IPS DF 6.9 (cell line): Measurements from ENCODE around the gene KIFBP.
"Not testable (repeated sequence)": the region's sequence is repeated elsewhere in the genome, so short reads cannot be mapped to it uniquely, and the experiment has no call there.

Source experiments
- DNase-seq: peaks from one replicate; pipeline ENCODE4 v3.0.0-alpha.2; 2013; ENCODE audit warnings: low read depth, low spot score
- H3K27ac ChIP-seq: one replicate; pipeline ENCODE4 v1.5.1; 2013; ENCODE audit warnings: low read length, control low read depth
- H3K27me3 ChIP-seq: 2 replicates; pipeline ENCODE4 v1.6.1; 2013; ENCODE audit warnings: mild to moderate bottlenecking, low read length; ENCODE audit not compliant: control insufficient read depth, insufficient read depth
- H3K36me3 ChIP-seq: 2 replicates; pipeline ENCODE4 v1.6.1; 2013; ENCODE audit warnings: low read length; ENCODE audit not compliant: control insufficient read depth, insufficient read depth
- H3K4me1 ChIP-seq: 2 replicates; pipeline ENCODE4 v1.6.1; 2013; ENCODE audit warnings: low read length; ENCODE audit not compliant: control insufficient read depth, insufficient read depth
- H3K4me3 ChIP-seq: 2 replicates; pipeline ENCODE4 v1.5.1; 2013; ENCODE audit warnings: mild to moderate bottlenecking, low read length
- H3K9me3 ChIP-seq: 2 replicates; pipeline ENCODE4 v1.6.1; 2013; ENCODE audit warnings: low read length, inconsistent platforms; ENCODE audit not compliant: control insufficient read depth, insufficient read depth
- WGBS: extraction: QIAGEN DNeasy Blood & Tissue Kit; methylation state at CpG from one replicate; pipeline ENCODE4 v1.1.7; 2013; ENCODE audit warnings: mixed read lengths, missing lambda C conversion rate; ENCODE audit not compliant: insufficient read length, insufficient coverage; 5-methylcytosine and 5-hydroxymethylcytosine counted together

KIFBP gene

DNA sequence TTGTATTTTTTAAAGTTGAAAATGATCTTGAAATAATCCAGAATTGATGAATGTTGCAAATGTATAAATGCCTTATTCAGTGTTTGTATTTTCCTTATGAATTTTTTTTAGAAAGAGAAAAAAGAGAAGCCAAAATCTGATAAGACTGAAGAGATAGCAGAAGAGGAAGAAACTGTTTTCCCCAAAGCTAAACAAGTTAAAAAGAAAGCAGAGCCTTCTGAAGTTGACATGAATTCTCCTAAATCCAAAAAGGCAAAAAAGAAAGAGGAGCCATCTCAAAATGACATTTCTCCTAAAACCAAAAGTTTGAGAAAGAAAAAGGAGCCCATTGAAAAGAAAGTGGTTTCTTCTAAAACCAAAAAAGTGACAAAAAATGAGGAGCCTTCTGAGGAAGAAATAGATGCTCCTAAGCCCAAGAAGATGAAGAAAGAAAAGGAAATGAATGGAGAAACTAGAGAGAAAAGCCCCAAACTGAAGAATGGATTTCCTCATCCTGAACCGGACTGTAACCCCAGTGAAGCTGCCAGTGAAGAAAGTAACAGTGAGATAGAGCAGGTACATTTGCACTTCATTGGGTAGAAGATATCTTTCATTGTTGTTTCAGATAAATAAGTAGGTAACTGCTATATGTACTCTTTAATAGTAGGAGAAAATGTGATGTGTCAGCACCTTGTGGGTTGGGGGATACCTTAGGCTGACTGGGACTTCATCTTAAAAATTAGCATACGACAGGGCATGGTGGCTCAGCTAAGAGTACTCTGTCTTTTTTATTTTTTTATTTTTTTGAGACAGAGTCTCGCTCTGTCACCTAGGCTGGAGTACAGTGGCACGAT is 28.7 kb upstream of the KIFBP start:
- Histone ChIP-seq H3K4me3 (no peak overlapping the region), H3K27me3 (no peaks in the 10 kb centered on the region), H3K4me1 (no peaks in the 10 kb centered on the region), H3K9me3 (no peaks in the 10 kb centered on the region), H3K27ac (no peak overlapping the region), H3K36me3 (peaks cover 16% of the 10 kb centered on the region; the same call in 1 of the 2 replicates)
- no CpG with 5 or more reads among the region's 4 CpGs for WGBS
- DNase-seq = no peak

DNA sequence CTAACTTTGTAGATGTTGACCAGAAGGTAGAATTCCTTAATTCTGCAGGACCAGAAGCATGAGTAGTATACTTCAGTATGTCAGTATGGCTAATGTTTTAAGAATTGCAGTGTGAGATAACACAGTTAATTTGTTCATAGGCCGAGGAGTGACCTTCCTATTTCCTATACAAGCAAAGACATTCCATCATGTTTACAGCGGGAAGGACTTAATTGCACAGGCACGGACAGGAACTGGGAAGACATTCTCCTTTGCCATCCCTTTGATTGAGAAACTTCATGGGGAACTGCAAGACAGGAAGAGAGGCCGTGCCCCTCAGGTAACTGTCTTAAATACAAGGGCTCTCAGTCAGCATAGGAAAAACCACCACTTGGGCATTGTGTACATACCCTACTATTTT is 25.5 kb upstream of the KIFBP start:
- Histone ChIP-seq H3K27me3 (no peaks in the 10 kb centered on the region), H3K27ac (no peak overlapping the region), H3K36me3 (peaks cover 25% of the 10 kb centered on the region; the same call in 1 of the 2 replicates), H3K9me3 (no peaks in the 10 kb centered on the region), H3K4me3 (no peak overlapping the region), H3K4me1 (no peaks in the 10 kb centered on the region)
- WGBS = no CpG with 5 or more reads among the region's 4 CpGs
- no peak for DNase-seq

DNA sequence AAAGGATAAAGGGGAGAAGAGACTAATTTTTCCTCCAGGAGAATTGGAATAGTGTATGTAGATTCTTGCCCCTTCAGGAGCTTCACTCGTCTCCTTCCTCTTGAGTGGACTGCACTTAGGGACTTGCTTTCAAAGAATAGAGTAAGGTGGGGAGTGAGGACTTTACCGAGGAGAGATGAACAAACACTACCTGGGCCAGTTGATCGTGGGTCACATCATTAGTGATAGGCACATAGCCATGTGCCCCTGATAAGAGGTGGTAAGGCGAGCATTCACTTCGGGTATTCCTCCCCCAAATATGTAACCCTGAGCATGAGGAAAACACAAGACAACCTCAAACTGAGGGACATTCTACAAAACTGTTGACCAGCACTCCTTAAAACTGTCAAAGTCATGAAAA is 14.6 kb upstream of the KIFBP start:
- no peak overlapping the region for H3K4me3 ChIP-seq
- WGBS = no CpG with 5 or more reads among the region's 5 CpGs
- H3K36me3 ChIP-seq = peaks cover 50% of the 10 kb centered on the region; the same call in 1 of the 2 replicates
- H3K4me1 ChIP-seq = no peaks in the 10 kb centered on the region
- no peak for DNase-seq
- H3K27me3 ChIP-seq = no peaks in the 10 kb centered on the region
- no peaks in the 10 kb centered on the region for H3K9me3 ChIP-seq
- no peak overlapping the region for H3K27ac ChIP-seq

DNA sequence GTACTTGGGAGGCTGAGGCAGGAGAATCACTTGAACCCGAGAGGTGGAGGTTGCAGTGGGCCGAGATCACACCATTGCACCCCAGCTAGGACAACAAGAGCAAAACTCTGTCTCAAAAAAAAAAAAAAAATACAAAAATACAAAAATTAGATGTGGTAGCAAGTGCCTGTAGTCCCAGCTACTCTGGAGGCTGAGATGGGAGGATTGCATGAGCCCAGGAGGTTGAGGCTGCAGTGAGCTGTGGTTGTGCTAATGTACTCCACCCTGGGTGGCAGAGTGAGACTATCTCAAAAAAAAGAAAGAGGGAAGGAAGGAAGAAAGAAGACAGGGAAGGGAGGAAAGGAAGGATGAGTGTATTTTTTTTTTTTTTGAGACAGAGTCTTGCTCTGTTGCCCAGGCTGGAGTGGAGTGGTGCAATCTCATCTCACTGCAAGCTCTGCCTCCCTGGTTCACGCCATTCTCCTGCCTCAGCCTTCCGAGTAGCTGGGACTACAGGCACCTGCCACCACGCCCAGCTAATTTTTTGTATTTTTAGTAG is 12.6 kb upstream of the KIFBP start:
- peaks cover 43% of the 10 kb centered on the region; the same call in 1 of the 2 replicates for H3K36me3 ChIP-seq
- H3K27ac ChIP-seq, H3K4me1 ChIP-seq, H3K4me3 ChIP-seq, DNase-seq, H3K27me3 ChIP-seq, H3K9me3 ChIP-seq: not testable (repeated sequence)
- WGBS = no CpG with 5 or more reads among the region's 5 CpGs

DNA sequence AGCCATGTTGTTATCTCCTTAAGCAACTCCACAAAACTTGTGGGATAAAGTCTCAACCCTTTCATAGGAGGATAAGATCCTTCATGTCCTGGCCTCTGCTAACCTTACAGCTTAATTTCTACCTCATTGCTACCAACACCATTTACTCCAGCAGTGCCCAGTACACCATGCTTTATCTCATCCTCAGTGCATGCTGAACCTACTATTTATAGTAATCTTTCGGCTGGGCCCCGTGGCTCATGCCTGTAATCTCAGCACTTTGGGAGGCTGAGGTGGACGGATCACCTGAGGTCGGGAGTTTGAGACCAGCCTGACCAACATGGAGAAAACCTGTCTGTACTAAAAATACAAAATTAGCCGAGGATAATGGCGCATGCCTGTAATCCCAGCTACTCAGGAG is 8.9 kb upstream of the KIFBP start:
- peaks cover 24% of the 10 kb centered on the region; the same call in 1 of the 2 replicates for H3K36me3 ChIP-seq
- not testable (repeated sequence) for DNase-seq, H3K9me3 ChIP-seq, H3K4me1 ChIP-seq, H3K27ac ChIP-seq, H3K27me3 ChIP-seq, H3K4me3 ChIP-seq
- no CpG with 5 or more reads among the region's 6 CpGs for WGBS

DNA sequence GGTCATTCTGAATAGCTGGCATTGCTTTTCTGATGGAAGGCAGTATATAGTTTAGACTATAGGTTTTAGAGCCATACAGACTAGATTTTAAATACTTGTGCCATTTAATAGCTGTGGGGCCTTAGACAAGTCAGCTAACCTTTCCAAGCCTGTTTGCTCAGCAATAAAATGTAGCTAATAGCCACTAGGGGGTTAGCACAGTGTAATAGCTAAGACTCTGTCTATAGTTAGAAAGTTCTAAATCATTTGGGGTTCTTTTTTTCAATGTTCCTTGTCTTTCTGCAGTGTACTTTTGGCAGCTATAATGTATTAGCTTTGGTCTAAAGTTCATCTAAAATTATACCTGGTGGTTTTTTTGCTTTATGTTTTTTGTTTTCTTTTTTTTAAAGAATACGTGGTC is 7.5 kb upstream of the KIFBP start:
- Histone ChIP-seq H3K27me3 (no peaks in the 10 kb centered on the region), H3K27ac (no peak overlapping the region), H3K4me1 (no peaks in the 10 kb centered on the region), H3K36me3 (peaks cover 26% of the 10 kb centered on the region; the same call in 1 of the 2 replicates), H3K9me3 (no peaks in the 10 kb centered on the region), H3K4me3 (no peak overlapping the region)
- no peak for DNase-seq
- WGBS = no CpG with 5 or more reads among the region's 1 CpG

DNA sequence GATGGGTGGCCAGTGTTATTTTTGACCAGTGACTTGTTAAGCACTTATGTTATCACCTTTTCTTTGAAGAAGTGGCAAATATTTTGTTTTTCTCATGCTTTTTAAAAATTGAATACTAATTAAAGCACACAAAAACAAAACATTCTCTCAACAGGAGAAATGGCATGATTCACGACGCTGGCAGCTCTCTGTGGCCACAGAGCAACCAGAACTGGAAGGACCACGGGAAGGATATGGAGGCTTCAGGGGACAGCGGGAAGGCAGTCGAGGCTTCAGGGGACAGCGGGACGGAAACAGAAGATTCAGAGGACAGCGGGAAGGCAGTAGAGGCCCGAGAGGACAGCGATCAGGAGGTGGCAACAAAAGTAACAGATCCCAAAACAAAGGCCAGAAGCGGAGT is 6.2 kb upstream of the KIFBP start:
- Histone ChIP-seq H3K36me3 (peaks cover 22% of the 10 kb centered on the region; the same call in 1 of the 2 replicates), H3K27ac (no peak overlapping the region), H3K27me3 (no peaks in the 10 kb centered on the region), H3K9me3 (no peaks in the 10 kb centered on the region), H3K4me1 (no peaks in the 10 kb centered on the region), H3K4me3 (no peak overlapping the region)
- no CpG with 5 or more reads among the region's 11 CpGs for WGBS
- DNase-seq = no peak

DNA sequence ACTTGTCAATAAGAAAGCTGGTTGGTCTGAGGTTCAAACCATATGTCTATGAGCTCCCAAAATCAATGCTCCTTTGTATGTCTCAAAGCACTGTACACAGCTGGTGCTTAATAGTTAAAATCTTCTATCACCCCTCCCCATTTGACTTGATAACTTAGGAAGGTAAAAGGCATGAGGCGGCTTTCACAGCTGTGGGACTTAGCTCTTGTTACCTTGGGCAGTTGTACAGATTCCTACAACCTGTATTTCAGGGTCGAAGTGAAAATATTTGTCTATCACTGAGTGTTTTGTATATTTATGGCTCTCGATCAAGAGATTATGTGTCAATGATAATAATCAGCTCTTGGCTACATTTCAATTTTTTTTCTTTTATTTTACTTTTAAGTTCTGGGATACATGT is 992 bp upstream of the KIFBP start:
- no peak for DNase-seq

DNA sequence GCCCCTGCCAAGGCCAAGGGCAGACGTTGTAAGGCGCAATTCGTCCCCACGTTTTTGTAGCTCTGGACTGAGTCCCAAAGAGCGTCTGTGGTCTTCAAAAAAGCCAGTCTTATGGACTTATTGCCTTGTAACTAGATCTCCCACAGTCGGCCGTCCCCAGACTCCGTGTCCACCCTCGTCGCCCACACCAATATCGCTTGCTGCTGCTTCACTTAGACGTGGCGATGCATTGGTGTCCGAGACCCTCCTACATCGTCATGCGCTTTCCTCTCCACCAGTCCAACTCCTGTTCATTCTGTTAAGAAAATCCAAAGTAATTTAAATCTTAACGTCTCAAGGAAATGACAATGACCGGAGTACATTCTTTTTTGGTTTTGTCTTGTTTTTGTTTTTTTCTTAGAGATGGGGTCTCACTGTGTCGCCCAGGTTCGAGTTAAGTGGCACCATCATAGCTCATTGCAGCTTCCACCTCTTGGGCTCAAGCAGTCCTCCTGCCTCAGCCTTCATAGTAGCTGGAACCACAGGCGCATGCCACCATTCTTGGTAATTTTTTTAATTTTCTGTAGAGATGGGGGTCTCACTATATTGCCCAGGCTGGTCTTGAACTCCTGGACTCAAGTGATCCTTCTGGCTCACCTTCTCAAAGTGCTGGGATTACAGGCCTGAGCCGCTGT is 851 bp downstream of the KIFBP start:
- no peaks in the 10 kb centered on the region for H3K27me3 ChIP-seq
- no peak overlapping the region for H3K27ac ChIP-seq
- no peak for DNase-seq
- peaks cover 9% of the 10 kb centered on the region; the same call in 1 of the 2 replicates for H3K36me3 ChIP-seq
- H3K9me3 ChIP-seq = no peaks in the 10 kb centered on the region
- no peaks in the 10 kb centered on the region for H3K4me1 ChIP-seq
- no CpG with 5 or more reads among the region's 22 CpGs for WGBS
- peak overlapping the region; percentile 62 for H3K4me3 ChIP-seq

More for the DNA sequence above, 992 bp upstream of the KIFBP start:
- H3K9me3 ChIP-seq = no peaks in the 10 kb centered on the region
- no CpG with 5 or more reads among the region's 3 CpGs for WGBS
- H3K36me3 ChIP-seq = peaks cover 9% of the 10 kb centered on the region; the same call in 1 of the 2 replicates
- no peak overlapping the region for H3K27ac ChIP-seq
- no peaks in the 10 kb centered on the region for H3K4me1 ChIP-seq
- H3K27me3 ChIP-seq = no peaks in the 10 kb centered on the region
- H3K4me3 ChIP-seq = no peak overlapping the region

DNA sequence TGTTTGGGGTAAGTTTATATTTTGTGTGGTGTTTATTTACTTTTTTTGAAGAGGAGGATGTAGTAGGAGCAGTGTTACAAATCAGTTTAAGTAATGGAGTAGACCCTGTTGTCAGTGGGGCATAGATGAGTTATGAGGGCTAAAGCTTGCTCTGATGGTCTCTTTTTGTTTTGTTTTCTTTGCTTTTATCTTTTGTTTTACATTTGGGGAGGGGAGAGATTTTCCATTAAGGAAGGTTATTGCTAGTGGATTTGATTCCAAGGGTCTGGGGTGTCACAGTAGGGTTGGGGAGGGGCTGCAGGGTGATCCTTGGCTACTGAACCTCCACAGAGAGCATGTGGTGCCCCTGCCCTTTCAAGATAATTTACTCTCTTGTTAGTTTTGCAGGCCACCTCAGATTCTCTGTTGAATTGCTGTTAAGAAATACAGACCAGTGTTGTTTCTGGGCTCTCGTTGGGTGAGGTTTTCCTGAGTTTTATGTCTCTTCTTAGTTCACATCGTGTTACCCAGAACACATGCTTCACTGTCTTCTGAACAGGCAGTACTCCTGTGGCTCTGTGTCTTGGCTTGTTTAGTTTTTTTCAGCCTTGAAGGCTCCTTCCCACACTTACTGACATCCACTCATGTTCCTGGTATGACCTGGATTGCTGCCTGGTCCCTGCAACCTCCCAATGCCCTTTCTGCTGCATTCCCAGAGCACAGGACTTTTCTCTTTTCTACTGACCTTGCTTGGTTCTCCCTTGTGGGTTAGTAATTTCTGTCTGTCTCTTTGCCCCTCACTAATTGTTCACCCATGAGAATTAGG is 4.2 kb downstream of the KIFBP start:
- WGBS = no CpG with 5 or more reads among the region's 2 CpGs
- DNase-seq = no peak
- H3K9me3 ChIP-seq = no peaks in the 10 kb centered on the region
- no peak overlapping the region for H3K4me3 ChIP-seq
- H3K4me1 ChIP-seq = no peaks in the 10 kb centered on the region
- peaks cover 5% of the 10 kb centered on the region; the same call in 1 of the 2 replicates for H3K36me3 ChIP-seq
- no peak overlapping the region for H3K27ac ChIP-seq
- H3K27me3 ChIP-seq = no peaks in the 10 kb centered on the region
